Testis (tissue), 3 donors: ENCODE data around the gene CCBE1. TPM values are rescaled to one million over a fixed set of nuclear protein-coding genes. Genes with fewer than 3 reads are reported as not detected.
"Not testable (repeated sequence)": the region's sequence is repeated elsewhere in the genome, so short reads cannot be mapped to it uniquely, and the experiment has no call there.

Experiments
- DNase-seq: peaks from one replicate; pipeline ENCODE4 v3.0.0-alpha.2; 2019
- H3K27ac ChIP-seq, 2 donors: fragments of 200-600 bp; sonication (generic); one replicate each; pipeline ENCODE4 v1.5.1; 2019
- H3K27me3 ChIP-seq: fragments of 200-600 bp; sonication (generic); one replicate; pipeline ENCODE4 v1.5.1; 2019
- H3K36me3 ChIP-seq: fragments of 200-600 bp; sonication (generic); one replicate; pipeline ENCODE4 v1.5.1; 2017; ENCODE audit warnings: low read depth; ENCODE audit errors: missing control alignments
- H3K4me1 ChIP-seq: fragments of 200-600 bp; sonication (generic); one replicate; pipeline ENCODE4 v1.5.1; 2019
- H3K4me3 ChIP-seq, 2 donors: fragments of 200-600 bp; sonication (generic); one replicate each; pipeline ENCODE4 v1.5.1; 2017 to 2019
- H3K9me3 ChIP-seq: fragments of 200-600 bp; sonication (generic); one replicate; pipeline ENCODE4 v1.5.1; 2017
- CTCF ChIP-seq, 3 experiments: fragments of 450-650 bp in 2 of 3; fragments of 200-600 bp in 1 of 3; sonication (generic) in 1 of 3; IDR thresholded peaks; one replicate each; pipeline ENCODE4 v1.5.1; 2016 to 2019; ENCODE audit warnings: antibody characterized with exemption in 3 of 3, mild to moderate bottlenecking in 2 of 3, moderate library complexity in 1 of 3
- POLR2A ChIP-seq: fragments of 450-650 bp; IDR thresholded peaks from one replicate; pipeline ENCODE4 v1.6.1; 2017; ENCODE audit warnings: antibody characterized with exemption, mild to moderate bottlenecking, moderate library complexity
- WGBS, 2 donors: methylation state at CpG; one replicate each; pipeline ENCODE4 v1.1.5; 2018; 5-methylcytosine and 5-hydroxymethylcytosine counted together
- intact Hi-C: fragments of 100-400 bp; cut with DNase I; formaldehyde crosslinking; loops from one replicate; pipeline ENCODE4 v1.15.1; 2023; ENCODE audit warnings: low total_unique reads
- polyA plus RNA-seq: library from polyadenylated mRNA; stranded (reverse); fragments of 350-450 nt; fragmentation: Illumina TruSeq; extraction: RNeasy Lipid Tissue Mini Kit (QIAGEN cat#74804); gene quantifications from one replicate; pipeline ENCODE4 v1.2.3, GENCODE V29; 2014; ENCODE audit warnings: low read depth, low replicate concordance; ENCODE audit not compliant: insufficient read depth
- total RNA-seq, 2 donors: library from RNA; depleted of rRNA; stranded (reverse); fragments of >200 nt; gene quantifications; one replicate each; pipeline ENCODE4 v1.2.3, GENCODE V29; 2016

Gene CCBE1
- total and polyA plus RNA-seq, 3 donors from 2014 or later = 1.8 to 2.6 (median 1.9) TPM

DNA sequence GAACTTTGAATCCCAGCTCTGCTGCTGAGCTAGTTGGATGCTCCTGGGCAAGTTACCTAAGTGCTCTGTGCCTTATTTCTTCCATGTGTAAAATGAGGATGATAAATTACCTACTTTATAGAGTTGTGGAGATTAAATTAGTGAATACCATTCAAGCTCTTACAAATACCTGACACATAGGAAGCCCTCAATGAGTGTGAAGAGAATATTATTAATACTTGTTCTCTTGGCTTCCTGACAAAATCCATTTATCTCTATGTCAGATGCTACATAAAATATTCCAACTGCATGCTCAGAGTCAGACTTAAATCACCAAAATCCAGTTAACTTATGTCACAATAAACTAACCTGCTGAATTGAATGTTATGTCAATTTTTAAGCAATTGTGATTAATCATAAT is 42.9 kb upstream of the CCBE1 start:
- intact Hi-C loops = no loop called here
- no peak overlapping the region for H3K4me3 ChIP-seq
- DNase-seq = no peak
- no peaks in the 10 kb centered on the region for H3K4me1 ChIP-seq
- no peaks in the 10 kb centered on the region for H3K27me3 ChIP-seq
- TF ChIP-seq CTCF (IDR thresholded peaks at IDR 0.05) (no peak), POLR2A (no peak)
- no peaks in the 10 kb centered on the region for H3K9me3 ChIP-seq
- no peaks in the 10 kb centered on the region for H3K36me3 ChIP-seq
- H3K27ac ChIP-seq = no peak overlapping the region

DNA sequence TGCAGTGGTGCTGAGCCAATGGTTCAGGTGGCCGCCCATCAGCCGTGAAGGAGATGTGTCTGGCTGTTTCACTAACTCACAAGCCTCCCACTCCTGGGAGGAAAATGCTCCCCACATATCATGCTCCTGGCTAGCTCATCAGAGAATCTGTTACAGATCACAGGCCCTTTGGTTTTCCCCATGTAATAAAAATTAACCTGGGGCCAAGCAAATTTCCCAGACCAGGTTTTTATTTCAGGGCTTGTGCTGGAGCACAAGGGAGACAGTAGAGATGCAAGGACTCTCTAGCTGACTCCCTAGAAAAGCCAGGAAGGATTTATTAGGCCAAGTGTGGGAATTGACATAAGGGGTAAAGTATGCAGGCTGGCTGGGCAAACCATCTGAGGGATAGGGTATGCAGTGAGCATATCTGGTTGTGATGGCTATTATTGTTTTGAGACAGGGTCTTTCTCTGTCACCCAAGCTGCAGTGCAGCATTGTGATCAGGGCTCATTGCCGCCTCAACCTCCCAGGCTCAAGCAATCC is 40.6 kb upstream of the CCBE1 start:
- intact Hi-C loops = no loop called here
- no peak for DNase-seq
- 92 to 100% methylated on average over 3 of the region's 3 CpGs for WGBS, 2 donors
- H3K9me3 ChIP-seq = no peaks in the 10 kb centered on the region
- TF ChIP-seq POLR2A (no peak), CTCF (IDR thresholded peaks at IDR 0.05) (no peak)
- H3K4me1 ChIP-seq = no peaks in the 10 kb centered on the region
- no peak overlapping the region for H3K4me3 ChIP-seq
- no peaks in the 10 kb centered on the region for H3K27me3 ChIP-seq
- no peak overlapping the region for H3K27ac ChIP-seq
- H3K36me3 ChIP-seq = no peaks in the 10 kb centered on the region

DNA sequence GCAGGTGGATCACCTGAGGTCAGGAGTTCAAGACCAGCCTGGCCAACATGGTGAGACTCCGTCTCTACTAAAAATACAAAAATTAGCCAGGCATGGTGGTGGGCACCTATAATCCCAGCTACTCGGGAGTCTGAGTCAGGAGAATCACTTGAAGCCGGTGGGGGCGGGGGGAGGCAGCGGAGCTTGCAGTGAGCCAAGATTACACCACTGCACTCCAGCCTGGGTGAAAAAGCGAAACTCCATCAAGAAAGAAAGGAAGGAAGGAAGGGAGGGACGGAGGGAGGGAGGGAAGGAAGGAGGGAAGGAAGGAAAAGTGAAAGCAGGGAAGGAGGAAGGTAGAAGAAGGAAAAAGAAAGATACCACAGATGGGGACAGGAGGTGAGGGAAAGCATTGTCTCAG is 40.1 kb upstream of the CCBE1 start:
- H3K9me3 ChIP-seq, H3K36me3 ChIP-seq, H3K27me3 ChIP-seq, H3K4me3 ChIP-seq, intact Hi-C loops, H3K4me1 ChIP-seq, DNase-seq, H3K27ac ChIP-seq: not testable (repeated sequence)
- 95% methylated on average over 7 of the region's 7 CpGs for WGBS, 2 donors

GRCh38 chr18:59736061-59736460 is 38.8 kb upstream of the CCBE1 start:
- intact Hi-C loops = no loop called here
- TF ChIP-seq POLR2A = no peak
- TF ChIP-seq CTCF (IDR thresholded peaks at IDR 0.05) = no peak
- no peak for DNase-seq
- Histone ChIP-seq H3K4me1 (no peaks in the 10 kb centered on the region), H3K27ac (no peak overlapping the region), H3K4me3 (no peak overlapping the region), H3K36me3 (no peaks in the 10 kb centered on the region), H3K9me3 (no peaks in the 10 kb centered on the region), H3K27me3 (no peaks in the 10 kb centered on the region)
- 93% methylated on average over 2 of the region's 2 CpGs for WGBS, 2 donors

- intact Hi-C loops = no loop called here
- WGBS, 2 donors = 86 to 92% methylated on average over 2 of the region's 2 CpGs
- DNase-seq = no peak
Observed at GRCh38 chr18:59735269-59735860, 38.1 kb upstream of the CCBE1 start.

More at GRCh38 chr18:59735269-59735860, 38.1 kb upstream of the CCBE1 start:
- Histone ChIP-seq H3K9me3 (no peaks in the 10 kb centered on the region), H3K36me3 (no peaks in the 10 kb centered on the region), H3K4me1 (no peaks in the 10 kb centered on the region), H3K4me3 (no peak overlapping the region), H3K27me3 (no peaks in the 10 kb centered on the region), H3K27ac (no peak overlapping the region)
- TF ChIP-seq POLR2A = no peak
- TF ChIP-seq CTCF (IDR thresholded peaks at IDR 0.05) = no peak
